ENCODE measurements around the gene FNIP1. TPM values are rescaled to one million over a fixed set of nuclear protein-coding genes. Genes with fewer than 3 reads are reported as not detected.
"Not testable (repeated sequence)": the region's sequence is repeated elsewhere in the genome, so short reads cannot be mapped to it uniquely, and the experiment has no call there.

The FNIP1 gene
- total RNA-seq, 1 experiment from 2014 or later, result 17.6 TPM

- no peak for DNase-seq
- Histone ChIP-seq H3K4me3 (ENCODE audit: insufficient read depth, low read depth, low read length) (no peak overlapping the region), H3K36me3 (replicated peaks; ENCODE audit: control insufficient read depth, insufficient read depth, low read length) (no peaks in the 10 kb centered on the region; the same call in 1 of the 2 replicates), H3K27me3 (ENCODE audit: control insufficient read depth, insufficient read depth, low read length) (no peaks in the 10 kb centered on the region)
Observed at GRCh38 chr5:131637694-131638093, 159.1 kb downstream of the FNIP1 start.

DNA sequence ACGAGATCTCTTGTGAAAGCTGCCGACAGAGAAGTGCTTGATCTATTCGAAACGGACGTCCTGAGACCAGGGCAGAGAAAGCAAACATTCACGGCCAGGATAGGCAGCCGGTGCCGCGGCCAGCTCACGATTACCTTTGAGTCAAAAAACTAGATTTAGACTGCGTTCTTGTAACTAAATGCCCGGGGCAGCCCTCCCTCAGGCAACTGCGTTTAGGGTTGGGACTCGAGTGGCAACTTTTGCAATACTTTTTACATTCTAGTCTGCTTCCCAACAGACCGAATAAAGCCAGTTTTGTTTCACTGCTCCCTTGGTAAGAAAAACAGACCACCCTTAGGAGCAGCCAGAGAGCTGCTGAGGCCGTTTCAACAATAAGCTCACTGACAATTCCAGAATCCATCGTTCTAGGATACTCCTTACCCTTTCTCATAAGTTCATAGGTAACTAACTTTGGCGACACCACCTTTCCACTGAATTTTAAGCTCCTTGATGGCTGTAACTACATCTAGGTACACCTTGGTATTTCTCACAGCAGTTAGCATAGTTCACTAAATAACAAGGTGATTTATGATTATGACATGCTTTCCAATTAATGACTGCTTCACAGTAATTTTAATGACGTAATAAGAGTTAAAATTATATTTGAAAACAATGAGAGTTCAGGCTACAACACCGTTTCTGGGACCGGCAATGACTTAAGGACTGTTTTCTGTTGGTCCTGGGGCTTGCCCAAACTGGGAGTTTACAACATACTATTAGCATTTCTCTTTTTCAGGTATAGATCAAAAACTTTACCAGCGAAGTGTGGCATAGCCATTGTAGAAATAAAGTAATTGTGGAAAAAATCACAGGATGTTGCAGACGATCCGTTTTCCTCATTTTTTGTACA, 160.9 kb downstream of the FNIP1 start:
- Histone ChIP-seq H3K36me3 (replicated peaks; ENCODE audit: control insufficient read depth, insufficient read depth, low read length) (no peaks in the 10 kb centered on the region; the same call in 1 of the 2 replicates), H3K27me3 (ENCODE audit: control insufficient read depth, insufficient read depth, low read length) (no peaks in the 10 kb centered on the region), H3K4me3 (ENCODE audit: insufficient read depth, low read depth, low read length) (peak overlapping the region; percentile 100)
- DNase-seq, result no peak

DNA sequence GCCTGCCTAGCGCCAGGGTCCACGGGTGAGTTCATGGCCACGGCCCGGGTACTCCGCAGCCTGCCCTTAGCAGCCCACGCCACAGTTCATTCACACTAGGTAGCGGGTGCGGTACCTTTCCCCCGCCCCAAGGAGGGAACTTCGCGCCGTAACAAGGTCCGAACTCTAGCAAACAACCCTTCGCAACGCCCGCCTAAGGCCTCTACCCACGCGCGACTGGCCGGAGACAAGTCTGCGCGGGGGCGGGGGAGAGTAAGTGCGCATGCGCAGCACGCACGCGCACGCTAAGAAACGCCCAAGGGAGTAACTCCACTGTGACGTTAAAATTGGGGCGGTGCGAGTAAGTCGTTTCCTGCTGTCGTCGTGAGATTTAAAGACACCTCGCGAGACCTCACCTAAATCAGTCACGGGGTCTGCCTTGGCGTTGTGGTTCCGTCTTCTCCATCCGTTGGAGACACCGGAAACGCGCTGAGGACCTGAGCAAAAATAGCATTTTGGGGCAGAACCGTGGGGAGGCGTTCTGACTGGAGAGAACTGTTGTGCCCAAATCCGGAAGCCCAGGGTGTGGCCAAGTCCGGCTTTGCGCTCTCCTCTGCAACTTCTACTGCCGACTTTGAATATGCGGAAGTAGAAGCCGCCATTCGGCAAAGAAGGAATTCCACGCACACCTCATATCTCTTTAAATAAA, 161.7 kb downstream of the FNIP1 start, which contains the start of gene RAPGEF6:
RAPGEF6 (minus strand) TSS at position 234 of the 688 bp plus-strand sequence; CDS start at position 35, 199 bp downstream.
- peak within 1 kb of the TSS; percentile 100 for H3K4me3 ChIP-seq (ENCODE audit: insufficient read depth, low read depth, low read length)
- H3K27me3 ChIP-seq (ENCODE audit: control insufficient read depth, insufficient read depth, low read length), result no peaks in the 10 kb centered on the region
- DNase-seq, result peak; percentile 79
- no peaks in the 10 kb centered on the region; the same call in 1 of the 2 replicates for H3K36me3 ChIP-seq (replicated peaks; ENCODE audit: control insufficient read depth, insufficient read depth, low read length)

DNA sequence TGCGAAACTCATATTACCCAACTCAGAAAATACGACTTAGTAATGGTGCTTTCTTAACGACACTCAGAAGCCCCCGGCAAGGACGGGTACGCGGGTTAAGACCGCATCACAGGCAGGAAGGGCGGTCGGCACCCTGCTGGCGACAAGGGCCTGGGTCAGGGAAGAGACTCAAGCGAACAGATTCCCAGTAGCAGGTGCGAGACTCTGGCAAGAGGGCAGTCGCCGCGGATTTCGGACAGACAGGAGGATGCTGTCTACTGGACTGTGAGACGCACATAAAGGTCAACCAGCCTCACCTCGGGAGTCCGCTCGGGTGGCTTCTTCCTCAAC, 162.2 kb downstream of the FNIP1 start:
- H3K36me3 ChIP-seq (replicated peaks; ENCODE audit: control insufficient read depth, insufficient read depth, low read length), result no peaks in the 10 kb centered on the region; the same call in 1 of the 2 replicates
- no peaks in the 10 kb centered on the region for H3K27me3 ChIP-seq (ENCODE audit: control insufficient read depth, insufficient read depth, low read length)
- DNase-seq, result peak; percentile 70
- H3K4me3 ChIP-seq (ENCODE audit: insufficient read depth, low read depth, low read length), result peak overlapping the region; percentile 100

GRCh38 chr5:131634238-131634637, 162.6 kb downstream of the FNIP1 start:
- Histone ChIP-seq H3K27me3 (ENCODE audit: control insufficient read depth, insufficient read depth, low read length) (no peaks in the 10 kb centered on the region), H3K4me3 (ENCODE audit: insufficient read depth, low read depth, low read length) (peak overlapping the region; percentile 100), H3K36me3 (replicated peaks; ENCODE audit: control insufficient read depth, insufficient read depth, low read length) (no peaks in the 10 kb centered on the region; the same call in 1 of the 2 replicates)
- no peak for DNase-seq

DNA sequence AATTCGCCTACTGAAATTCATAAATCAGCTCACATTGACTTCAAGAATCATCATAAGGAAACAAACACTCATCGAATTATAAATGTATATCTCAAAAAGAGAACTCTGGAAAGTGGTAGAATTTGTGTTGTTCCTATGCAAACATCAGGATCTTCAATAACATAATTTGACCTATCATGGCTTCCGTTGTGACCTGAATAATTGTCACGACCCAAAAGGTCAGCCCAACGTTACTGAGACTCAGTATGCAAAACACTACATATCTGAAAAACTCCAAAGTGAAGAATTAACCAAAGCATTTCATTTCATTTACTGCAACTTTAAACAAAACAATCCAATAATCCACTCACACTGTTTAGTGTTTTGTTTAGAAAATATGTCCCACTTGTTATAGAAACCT, 163.0 kb downstream of the FNIP1 start:
- Histone ChIP-seq H3K36me3 (replicated peaks; ENCODE audit: control insufficient read depth, insufficient read depth, low read length) (no peaks in the 10 kb centered on the region; the same call in 1 of the 2 replicates), H3K4me3 (ENCODE audit: insufficient read depth, low read depth, low read length) (peak overlapping the region; percentile 100; the same call in 1 of the 2 replicates), H3K27me3 (ENCODE audit: control insufficient read depth, insufficient read depth, low read length) (no peaks in the 10 kb centered on the region)
- no peak for DNase-seq

DNA sequence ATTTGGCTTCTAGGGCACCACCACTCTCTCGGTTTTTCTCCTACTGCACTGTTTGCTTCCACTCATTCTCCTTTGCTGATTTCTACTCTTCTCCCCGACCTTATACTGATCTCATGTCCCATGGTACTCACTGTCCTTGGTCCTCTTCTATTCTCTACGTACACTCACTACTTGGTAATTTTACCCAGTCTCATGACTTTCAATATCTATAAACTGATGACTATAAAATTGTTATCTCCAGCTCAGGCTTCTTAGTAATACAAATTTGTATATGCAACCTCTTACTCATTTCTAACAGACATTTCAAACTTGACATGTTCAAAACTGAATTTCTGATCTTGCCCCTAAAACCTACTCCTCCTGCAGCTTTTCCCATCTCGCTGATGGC, 165.9 kb downstream of the FNIP1 start:
- no peak for DNase-seq
- no peaks in the 10 kb centered on the region for H3K27me3 ChIP-seq (ENCODE audit: control insufficient read depth, insufficient read depth, low read length)
- H3K36me3 ChIP-seq (replicated peaks; ENCODE audit: control insufficient read depth, insufficient read depth, low read length), result no peaks in the 10 kb centered on the region; the same call in 1 of the 2 replicates
- no peak overlapping the region for H3K4me3 ChIP-seq (ENCODE audit: insufficient read depth, low read depth, low read length)

GRCh38 chr5:131630208-131630962, 166.4 kb downstream of the FNIP1 start:
- H3K36me3 ChIP-seq (replicated peaks; ENCODE audit: control insufficient read depth, insufficient read depth, low read length), result no peaks in the 10 kb centered on the region; the same call in 1 of the 2 replicates
- DNase-seq, result no peak
- H3K27me3 ChIP-seq (ENCODE audit: control insufficient read depth, insufficient read depth, low read length), result no peaks in the 10 kb centered on the region
- no peak overlapping the region for H3K4me3 ChIP-seq (ENCODE audit: insufficient read depth, low read depth, low read length)

DNA sequence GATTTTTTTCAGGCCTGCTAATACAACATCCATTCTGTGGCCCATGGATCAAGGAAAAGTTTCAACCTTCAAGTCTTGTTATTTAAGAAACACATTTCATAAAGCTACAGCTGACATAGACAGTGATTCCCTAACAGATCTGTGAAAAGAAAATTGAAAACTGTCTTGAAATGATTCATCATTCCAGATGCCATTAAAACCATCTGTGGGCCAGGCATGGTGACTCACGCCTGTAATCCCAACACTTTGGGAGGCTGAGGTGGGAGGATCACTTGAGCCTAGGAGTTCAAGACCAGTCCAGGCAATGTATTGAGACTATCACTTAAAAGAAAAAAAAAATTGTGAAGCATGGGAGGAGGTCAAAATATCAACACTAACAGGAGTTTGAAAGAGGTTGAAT, 167.8 kb downstream of the FNIP1 start:
- no peak for DNase-seq
- Histone ChIP-seq H3K36me3 (replicated peaks; ENCODE audit: control insufficient read depth, insufficient read depth, low read length) (no peaks in the 10 kb centered on the region; the same call in 1 of the 2 replicates), H3K4me3 (ENCODE audit: insufficient read depth, low read depth, low read length) (no peak overlapping the region), H3K27me3 (ENCODE audit: control insufficient read depth, insufficient read depth, low read length) (no peaks in the 10 kb centered on the region)

DNA sequence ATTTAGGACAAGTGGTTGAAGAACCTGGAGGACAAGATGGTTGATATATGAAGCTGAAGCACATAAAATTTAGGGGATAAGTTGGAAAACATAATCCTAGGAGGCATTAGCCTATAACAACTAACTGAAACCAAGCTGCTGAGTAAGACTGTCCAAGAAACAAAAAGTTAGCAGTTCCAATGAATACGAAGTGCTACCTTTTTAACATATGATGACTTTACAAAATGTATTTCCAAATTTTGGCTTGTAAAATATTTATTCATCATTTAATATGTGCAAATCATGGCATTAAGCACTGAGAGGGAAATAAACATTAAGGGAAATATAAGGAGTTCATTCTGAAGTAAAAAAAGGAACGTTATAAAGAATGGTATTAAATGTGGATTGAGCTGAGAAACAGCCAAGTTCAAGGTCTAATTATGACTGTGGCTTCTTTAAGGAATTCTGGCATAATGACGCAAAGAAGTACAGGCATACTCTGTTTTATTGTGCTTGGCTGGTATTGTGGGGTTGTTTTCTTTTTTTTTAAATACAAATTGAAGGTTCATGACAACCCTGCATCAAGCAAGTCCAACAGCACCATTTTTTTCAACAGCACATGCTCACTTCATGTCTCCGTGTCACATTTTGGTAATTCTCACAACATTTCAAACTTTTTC, 169.5 kb downstream of the FNIP1 start:
- no peaks in the 10 kb centered on the region for H3K36me3 ChIP-seq (replicated peaks; ENCODE audit: control insufficient read depth, insufficient read depth, low read length)
- no peak overlapping the region for H3K4me3 ChIP-seq (ENCODE audit: insufficient read depth, low read depth, low read length)
- no peaks in the 10 kb centered on the region for H3K27me3 ChIP-seq (ENCODE audit: control insufficient read depth, insufficient read depth, low read length)
- DNase-seq, result no peak

DNA sequence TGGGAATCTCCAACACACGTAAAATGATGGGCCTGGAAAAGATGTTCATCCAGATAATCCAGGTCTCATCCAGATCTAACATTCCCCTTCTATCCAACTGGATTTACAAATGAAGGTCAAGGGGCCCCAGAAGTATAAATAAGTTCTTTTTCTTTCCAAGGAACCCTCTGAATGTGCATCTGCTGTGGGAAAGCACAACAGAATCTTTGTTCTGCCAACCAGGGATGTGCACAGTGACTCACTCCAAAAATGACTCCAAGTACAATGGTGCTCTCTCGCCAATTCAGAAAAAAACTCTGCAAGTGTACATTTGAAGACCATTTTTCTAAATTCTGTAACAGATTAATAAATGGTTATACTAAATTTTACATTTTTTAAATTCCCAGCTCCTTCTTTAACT, 174.2 kb downstream of the FNIP1 start:
- Histone ChIP-seq H3K27me3 (ENCODE audit: control insufficient read depth, insufficient read depth, low read length) (no peaks in the 10 kb centered on the region), H3K36me3 (replicated peaks; ENCODE audit: control insufficient read depth, insufficient read depth, low read length) (no peaks in the 10 kb centered on the region), H3K4me3 (ENCODE audit: insufficient read depth, low read depth, low read length) (no peak overlapping the region)
- no peak for DNase-seq

DNA sequence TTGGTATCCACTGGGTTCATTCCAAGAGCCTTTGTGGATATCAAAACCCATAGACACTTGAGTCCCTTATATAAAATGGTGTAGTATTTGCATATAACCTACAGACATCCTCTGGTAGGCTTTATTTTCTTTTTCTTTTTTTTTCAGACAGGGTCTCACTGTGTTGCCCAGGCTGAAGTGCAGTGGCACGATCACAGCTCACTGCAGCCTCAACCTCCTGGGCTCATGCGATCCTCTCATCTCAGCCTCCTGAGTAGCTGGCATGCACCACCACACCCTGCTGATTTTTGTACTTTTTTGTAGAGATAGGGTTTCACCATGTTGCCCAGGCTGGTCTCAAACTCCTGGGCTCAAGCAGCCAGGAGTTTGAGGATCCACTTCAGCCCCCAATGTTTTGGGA, 175.7 kb downstream of the FNIP1 start:
- H3K36me3 ChIP-seq (replicated peaks; ENCODE audit: control insufficient read depth, insufficient read depth, low read length); H3K27me3 ChIP-seq (ENCODE audit: control insufficient read depth, insufficient read depth, low read length); H3K4me3 ChIP-seq (ENCODE audit: insufficient read depth, low read depth, low read length); DNase-seq: not testable (repeated sequence)

DNA sequence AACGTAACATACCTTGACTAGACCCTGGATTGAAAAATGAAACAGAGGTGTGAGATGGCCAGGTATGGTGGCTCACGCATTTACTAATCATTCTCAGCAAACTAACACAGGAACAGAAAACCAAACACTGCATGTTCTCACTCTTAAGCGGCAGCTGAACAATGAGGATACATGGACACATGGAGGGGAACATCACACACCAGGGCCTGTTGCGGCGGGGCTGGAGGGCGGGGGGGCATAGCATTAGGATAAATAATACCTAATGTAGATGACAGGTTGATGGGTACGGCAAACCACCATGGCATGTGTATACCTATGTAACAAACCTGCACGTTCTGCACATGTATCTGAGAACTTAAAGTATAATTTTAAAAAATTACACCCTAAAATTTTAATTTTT, 177.7 kb downstream of the FNIP1 start:
- H3K36me3 ChIP-seq (replicated peaks; ENCODE audit: control insufficient read depth, insufficient read depth, low read length), result no peaks in the 10 kb centered on the region
- H3K4me3 ChIP-seq (ENCODE audit: insufficient read depth, low read depth, low read length), result no peak overlapping the region
- no peaks in the 10 kb centered on the region for H3K27me3 ChIP-seq (ENCODE audit: control insufficient read depth, insufficient read depth, low read length)
- DNase-seq, result no peak
